Omental fat pad (tissue), 4 donors: ENCODE results near the gene TMIGD1. TPM values are rescaled to one million over a fixed set of nuclear protein-coding genes. Genes with fewer than 3 reads are reported as not detected.

ENCODE experiments used
- ATAC-seq: fragments of 150-250 bp; one replicate; pipeline ENCODE4 v1.9.1; 2016; ENCODE audit warnings: mild to moderate bottlenecking, moderate library complexity; ENCODE audit not compliant: low FRiP score
- DNase-seq: peaks from one replicate; pipeline ENCODE4 v3.0.0-alpha.2; 2019; ENCODE audit warnings: low spot score
- total RNA-seq, 4 donors: library from RNA; depleted of rRNA; stranded (reverse); fragments of >200 nt; gene quantifications; one replicate each; pipeline ENCODE4 v1.1.0, GENCODE V29; 2016
- TF ChIP-seq, protein P1 (sequence below), 3 donors: fragments of 450-650 bp; IDR thresholded peaks; one replicate each; pipeline ENCODE4 v1.5.1; 2016 to 2017; ENCODE audit warnings: antibody characterized with exemption in 3 of 3, mild to moderate bottlenecking in 3 of 3, moderate library complexity in 2 of 3

TMIGD1 gene, protein sequence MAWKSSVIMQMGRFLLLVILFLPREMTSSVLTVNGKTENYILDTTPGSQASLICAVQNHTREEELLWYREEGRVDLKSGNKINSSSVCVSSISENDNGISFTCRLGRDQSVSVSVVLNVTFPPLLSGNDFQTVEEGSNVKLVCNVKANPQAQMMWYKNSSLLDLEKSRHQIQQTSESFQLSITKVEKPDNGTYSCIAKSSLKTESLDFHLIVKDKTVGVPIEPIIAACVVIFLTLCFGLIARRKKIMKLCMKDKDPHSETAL
- not detected for total RNA-seq

DNA sequence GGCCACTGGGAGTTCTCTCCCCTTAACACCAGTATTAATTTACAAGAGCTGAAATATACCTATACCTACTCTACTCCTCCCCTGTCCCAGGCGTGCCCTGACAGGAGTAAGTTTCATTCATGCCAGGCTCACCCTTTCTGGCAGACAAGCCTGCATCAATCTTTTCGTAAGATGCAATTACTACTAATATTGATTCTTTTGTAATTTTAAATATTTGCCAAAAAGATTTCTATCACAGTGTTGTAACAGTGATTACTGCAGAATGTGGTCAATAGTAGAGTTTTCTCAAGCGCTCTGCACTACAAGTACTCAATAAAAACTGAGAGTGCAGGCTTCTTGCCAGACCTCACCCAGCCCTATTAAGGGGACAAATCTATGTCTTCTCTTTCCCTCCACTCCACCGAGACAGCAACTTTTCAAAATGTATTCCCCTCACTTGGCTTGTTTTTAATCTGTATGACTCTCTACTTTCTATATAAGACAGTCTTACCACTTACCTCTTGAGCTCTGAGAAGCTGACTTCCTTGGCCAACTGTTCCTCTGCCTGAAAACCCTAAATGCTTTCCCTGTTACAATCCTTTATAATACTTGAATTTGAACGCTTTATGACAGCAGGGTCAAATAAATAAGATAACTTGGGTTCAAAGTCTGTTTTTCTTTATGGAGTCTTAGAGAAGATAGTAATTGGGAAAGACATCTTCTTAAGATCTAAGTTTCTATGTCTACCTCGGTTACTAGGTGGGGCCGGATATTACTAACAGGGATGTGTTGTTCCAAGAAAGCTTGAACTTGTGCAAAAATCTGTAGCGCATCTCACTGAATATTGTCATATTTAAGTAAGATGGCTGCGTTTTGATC lies at the start of gene TMIGD1:
TMIGD1 (minus strand) TSS at position 555 of the 858 bp plus-strand sequence. CDS start 1,924 bp downstream, outside the sequence.
- no peak for ATAC-seq
- DNase-seq = no peak
- TF ChIP-seq, protein P1, sequence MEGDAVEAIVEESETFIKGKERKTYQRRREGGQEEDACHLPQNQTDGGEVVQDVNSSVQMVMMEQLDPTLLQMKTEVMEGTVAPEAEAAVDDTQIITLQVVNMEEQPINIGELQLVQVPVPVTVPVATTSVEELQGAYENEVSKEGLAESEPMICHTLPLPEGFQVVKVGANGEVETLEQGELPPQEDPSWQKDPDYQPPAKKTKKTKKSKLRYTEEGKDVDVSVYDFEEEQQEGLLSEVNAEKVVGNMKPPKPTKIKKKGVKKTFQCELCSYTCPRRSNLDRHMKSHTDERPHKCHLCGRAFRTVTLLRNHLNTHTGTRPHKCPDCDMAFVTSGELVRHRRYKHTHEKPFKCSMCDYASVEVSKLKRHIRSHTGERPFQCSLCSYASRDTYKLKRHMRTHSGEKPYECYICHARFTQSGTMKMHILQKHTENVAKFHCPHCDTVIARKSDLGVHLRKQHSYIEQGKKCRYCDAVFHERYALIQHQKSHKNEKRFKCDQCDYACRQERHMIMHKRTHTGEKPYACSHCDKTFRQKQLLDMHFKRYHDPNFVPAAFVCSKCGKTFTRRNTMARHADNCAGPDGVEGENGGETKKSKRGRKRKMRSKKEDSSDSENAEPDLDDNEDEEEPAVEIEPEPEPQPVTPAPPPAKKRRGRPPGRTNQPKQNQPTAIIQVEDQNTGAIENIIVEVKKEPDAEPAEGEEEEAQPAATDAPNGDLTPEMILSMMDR (IDR thresholded peaks at IDR 0.05) = no peak

DNA sequence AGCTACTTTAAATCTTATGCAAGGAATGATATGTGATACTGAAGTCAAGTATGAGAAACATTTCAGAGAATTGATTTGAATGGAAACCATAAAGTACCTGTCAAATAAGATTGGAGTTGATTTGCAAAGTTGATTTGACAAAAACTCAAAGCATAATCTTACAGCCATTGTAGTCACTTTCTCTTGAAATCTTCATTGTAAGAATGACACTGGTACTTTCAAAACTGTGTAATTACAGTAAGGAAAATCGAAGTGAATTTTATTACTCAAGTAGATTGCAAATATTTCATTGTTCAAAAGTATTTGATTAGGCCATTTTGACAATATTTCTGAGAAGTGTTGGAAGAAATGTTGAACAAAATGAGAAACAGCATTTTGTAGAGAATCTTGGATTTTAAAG lies 48.5 kb upstream of the TMIGD1 start:
- DNase-seq (no peak), ATAC-seq (no peak)

DNA sequence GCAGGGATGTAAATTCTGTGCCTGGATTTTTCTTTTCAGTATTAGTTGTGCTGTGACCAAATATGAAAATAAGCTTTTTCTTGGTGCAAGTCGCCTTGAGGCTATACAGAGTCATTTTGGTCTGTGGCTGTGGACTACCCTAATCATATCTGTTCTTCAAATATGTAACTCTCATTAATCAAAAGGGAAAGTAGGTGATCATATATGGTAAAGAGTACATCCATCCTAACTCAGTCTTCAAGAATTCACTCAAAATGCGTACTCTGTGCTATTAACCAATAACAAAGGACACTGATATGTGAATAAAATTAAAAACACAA lies 47.4 kb upstream of the TMIGD1 start:
- DNase-seq (no peak), ATAC-seq (no peak)
- TF ChIP-seq, protein P1 (IDR thresholded peaks at IDR 0.05) = no peak

More for the DNA sequence above, 48.5 kb upstream of the TMIGD1 start:
- TF ChIP-seq, protein P1 (IDR thresholded peaks at IDR 0.05) = no peak

DNA sequence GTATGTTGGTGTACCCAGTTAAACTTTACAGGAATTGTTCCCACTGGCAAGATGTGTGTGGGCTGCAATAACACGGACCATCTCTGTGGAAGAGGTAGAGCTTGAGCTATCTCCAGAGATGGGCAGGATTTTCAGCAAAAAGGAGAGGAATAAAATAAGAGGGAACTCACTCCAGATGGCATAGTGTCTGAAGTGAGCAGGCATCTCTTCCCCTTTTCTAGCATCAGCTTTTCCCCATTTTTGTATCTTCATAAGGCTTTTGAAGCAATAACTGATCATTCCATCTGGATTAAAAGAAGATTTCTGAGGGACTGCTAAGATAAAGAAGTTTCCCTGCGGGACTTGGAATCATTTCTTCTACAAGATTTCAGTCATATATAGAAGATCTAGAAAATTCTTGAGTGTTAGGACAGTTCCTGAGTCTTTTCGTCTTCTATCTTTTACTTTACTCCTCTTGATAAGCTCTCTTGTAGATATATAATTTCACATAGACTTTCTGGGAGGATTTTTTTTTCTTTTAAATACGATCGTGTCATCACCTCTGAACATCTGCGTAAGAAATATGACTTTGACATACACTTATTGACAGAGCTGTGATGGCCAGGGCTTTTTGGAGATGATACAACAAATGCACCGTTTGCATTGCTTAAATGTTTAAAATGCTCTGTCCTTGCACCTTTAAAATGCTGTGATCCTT lies 46.9 kb upstream of the TMIGD1 start:
- ATAC-seq (no peak), DNase-seq (no peak)
- TF ChIP-seq, protein P1 (IDR thresholded peaks at IDR 0.05) = no peak

DNA sequence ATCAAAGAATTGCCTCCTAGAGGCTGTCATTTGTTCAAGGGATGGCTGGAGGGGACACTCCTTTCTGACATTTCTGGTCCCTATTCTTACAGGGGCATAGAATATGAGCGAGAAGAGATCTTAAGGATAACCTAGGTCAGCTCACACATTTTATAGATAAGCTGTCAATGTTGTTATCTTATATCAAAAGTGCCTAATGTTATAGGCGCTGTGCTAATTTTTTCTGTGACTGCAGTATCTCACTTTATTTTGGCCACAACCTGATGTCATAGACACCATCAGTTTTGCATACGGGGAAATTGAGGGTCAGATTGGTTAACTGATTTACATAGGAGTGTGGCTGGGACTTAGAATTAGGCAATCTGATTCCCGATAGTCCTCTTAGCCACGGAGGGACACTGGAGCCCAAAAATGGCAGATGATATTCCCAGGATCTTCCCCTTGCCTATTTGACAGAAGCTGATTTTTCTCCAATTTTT lies 46.1 kb upstream of the TMIGD1 start:
- DNase-seq = no peak
- ATAC-seq = no peak
- TF ChIP-seq, protein P1 (IDR thresholded peaks at IDR 0.05) = no peak

DNA sequence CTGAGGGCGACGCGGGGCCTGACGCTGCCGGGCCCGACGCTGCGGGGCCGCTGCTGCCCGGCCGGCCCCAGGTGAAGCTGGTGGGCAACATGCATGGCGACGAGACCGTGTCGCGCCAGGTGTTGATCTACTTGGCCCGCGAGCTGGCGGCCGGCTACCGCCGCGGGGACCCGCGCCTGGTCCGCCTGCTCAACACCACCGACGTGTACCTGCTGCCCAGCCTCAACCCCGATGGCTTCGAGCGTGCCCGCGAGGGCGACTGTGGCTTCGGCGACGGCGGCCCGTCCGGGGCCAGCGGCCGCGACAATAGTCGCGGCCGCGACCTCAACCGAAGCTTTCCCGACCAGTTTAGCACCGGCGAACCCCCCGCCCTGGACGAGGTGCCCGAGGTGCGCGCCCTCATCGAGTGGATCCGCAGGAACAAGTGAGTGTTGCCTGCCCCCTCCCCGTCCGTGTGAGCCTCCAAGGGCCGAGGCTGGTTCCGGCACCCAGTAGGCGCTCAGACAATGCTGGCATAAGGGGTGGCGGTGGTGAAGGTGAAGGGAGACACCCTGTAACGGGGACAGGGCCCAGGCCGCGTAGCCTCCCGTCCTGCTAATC lies 45.5 kb upstream of the TMIGD1 start:
- ATAC-seq = no peak
- no peak for DNase-seq
- TF ChIP-seq, protein P1 (IDR thresholded peaks at IDR 0.05) = no peak
